Erythroblast (primary cell): ENCODE measurements around the gene SYT1.

ENCODE experiments used
- GATA1 ChIP-seq: IDR thresholded peaks from 2 replicates; pipeline ENCODE4 v1.6.1; 2011; ENCODE audit warnings: low read depth, mild to moderate bottlenecking, control low read depth, low read length, moderate library complexity
- POLR2A ChIP-seq: IDR thresholded peaks from 2 replicates; pipeline ENCODE4 v1.6.1; 2011; ENCODE audit warnings: mild to moderate bottlenecking, low read length

DNA sequence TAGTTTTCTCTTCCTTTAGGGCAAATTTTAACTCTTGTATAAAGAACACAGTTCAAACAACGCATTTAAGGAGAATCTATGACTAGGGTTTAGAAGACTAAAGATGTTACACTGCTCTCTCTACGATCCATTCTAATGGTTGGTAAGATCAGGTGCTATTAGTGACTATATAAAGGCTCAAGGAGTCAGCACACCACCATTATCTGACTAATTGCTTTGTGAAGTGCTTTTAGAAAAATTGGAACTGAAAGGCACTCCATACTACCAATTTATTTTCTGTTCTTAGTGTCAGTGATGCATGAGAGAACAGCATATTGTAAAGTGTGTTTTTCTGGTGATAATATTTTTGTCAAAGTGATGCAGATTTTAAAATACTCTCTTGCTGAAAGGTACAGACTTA is 136.8 kb downstream of the SYT1 start:
- TF ChIP-seq POLR2A = no peak
- no peak for TF ChIP-seq GATA1
